Spleen (tissue), 7 donors: ENCODE results near the gene C12orf42.

ENCODE experiments used
- POLR2A ChIP-seq, 3 donors: fragments of 450-650 bp; IDR thresholded peaks; one replicate each; pipeline ENCODE4 v1.5.1; 2017; ENCODE audit warnings: antibody characterized with exemption in 3 of 3, mild to moderate bottlenecking in 1 of 3
- POLR2AphosphoS5 ChIP-seq, 3 donors: sonication (generic); formaldehyde crosslinking; IDR thresholded peaks; one replicate each; pipeline ENCODE4 v1.5.1; 2017; ENCODE audit warnings: antibody characterized with exemption in 3 of 3
- TF ChIP-seq, protein P1 (sequence below), 11 experiments: fragments of 200-600 bp in 7 of 11; fragments of 450-650 bp in 4 of 11; sonication (generic) in 4 of 11; IDR thresholded peaks in 8 of 11; conservative IDR thresholded peaks in 3 of 11; 1 replicate in 7 of 11; 2 replicates in 4 of 11; pipeline versions ENCODE4 v1.4.0 to v1.8.0; 2016 to 2021; ENCODE audit warnings: antibody characterized with exemption in 11 of 11, inconsistent platforms in 4 of 11, mild to moderate bottlenecking in 1 of 11
- donor health status: DM: no; HTN: no; CAD: no; lungs with moderate emphysema.
- donor health status: DM: no; HTN: no; CAD: no.
- donor health status: DM: no; HTN: no; CAD: no.

DNA sequence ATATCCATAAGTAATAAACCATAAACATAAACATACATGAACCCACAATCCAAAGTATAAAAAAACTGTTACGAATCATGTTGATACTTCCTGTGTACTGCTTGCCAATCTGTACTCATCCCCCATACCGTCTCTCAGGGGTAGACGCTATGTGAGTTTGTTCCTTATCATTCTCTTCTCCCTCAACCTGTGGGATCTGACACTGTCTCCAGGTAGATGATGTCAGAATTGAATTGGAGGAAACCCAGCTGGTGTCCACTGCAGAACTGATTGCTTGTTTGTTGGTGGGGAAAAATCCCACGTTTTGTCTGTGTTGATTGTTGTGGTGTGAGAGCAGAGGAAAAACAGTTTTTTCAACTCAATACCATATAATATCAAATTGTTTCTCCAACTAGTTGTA, 50.8 kb downstream of the C12orf42 start:
- TF ChIP-seq, protein P1, sequence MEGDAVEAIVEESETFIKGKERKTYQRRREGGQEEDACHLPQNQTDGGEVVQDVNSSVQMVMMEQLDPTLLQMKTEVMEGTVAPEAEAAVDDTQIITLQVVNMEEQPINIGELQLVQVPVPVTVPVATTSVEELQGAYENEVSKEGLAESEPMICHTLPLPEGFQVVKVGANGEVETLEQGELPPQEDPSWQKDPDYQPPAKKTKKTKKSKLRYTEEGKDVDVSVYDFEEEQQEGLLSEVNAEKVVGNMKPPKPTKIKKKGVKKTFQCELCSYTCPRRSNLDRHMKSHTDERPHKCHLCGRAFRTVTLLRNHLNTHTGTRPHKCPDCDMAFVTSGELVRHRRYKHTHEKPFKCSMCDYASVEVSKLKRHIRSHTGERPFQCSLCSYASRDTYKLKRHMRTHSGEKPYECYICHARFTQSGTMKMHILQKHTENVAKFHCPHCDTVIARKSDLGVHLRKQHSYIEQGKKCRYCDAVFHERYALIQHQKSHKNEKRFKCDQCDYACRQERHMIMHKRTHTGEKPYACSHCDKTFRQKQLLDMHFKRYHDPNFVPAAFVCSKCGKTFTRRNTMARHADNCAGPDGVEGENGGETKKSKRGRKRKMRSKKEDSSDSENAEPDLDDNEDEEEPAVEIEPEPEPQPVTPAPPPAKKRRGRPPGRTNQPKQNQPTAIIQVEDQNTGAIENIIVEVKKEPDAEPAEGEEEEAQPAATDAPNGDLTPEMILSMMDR (IDR thresholded peaks at IDR 0.05 in 8 of 11, conservative IDR thresholded peaks at IDR 0.05 in 3 of 11): no peak
- no peak for TF ChIP-seq POLR2A (IDR thresholded peaks at IDR 0.05)
- TF ChIP-seq POLR2AphosphoS5 (IDR thresholded peaks at IDR 0.05): no peak
